Keratinocyte (primary cell): ENCODE data around the gene GDF9.
A peak's percentile ranks its signal among the peaks of the same experiment; 100 is the strongest.

Source experiments
- CTCF ChIP-seq, 3 experiments: IDR thresholded peaks in 1 of 3; conservative IDR thresholded peaks in 1 of 3; optimal IDR thresholded peaks in 1 of 3; 2 replicates in 2 of 3; 3 replicates in 1 of 3; pipeline versions ENCODE3 to v1.5.1; 2011; ENCODE audit warnings: low read length in 3 of 3, mild to moderate bottlenecking in 3 of 3, moderate library complexity in 2 of 3, control low read depth in 1 of 3, inconsistent platforms in 1 of 3; ENCODE audit not compliant: insufficient read depth in 2 of 3; ENCODE audit errors: extremely low read depth in 1 of 3
- EZH2 ChIP-seq: IDR thresholded peaks from one replicate; pipeline ENCODE4 v1.6.1; 2012; ENCODE audit warnings: inconsistent platforms, mild to moderate bottlenecking, low read length, moderate library complexity

- TF ChIP-seq CTCF (optimal IDR thresholded peaks at IDR 0.05 in 1 of 3, IDR thresholded peaks at IDR 0.05 in 1 of 3, conservative IDR thresholded peaks at IDR 0.05 in 1 of 3; ENCODE audit: extremely low read depth in 1 of 3, insufficient read depth in 2 of 3, low read length in 3 of 3) (no peak), EZH2 (peak; percentile 36)
Measured at GRCh38 chr5:132825033-132825833, 41.0 kb downstream of the GDF9 start.
